ENCODE data around the gene SLC49A4.

DNA sequence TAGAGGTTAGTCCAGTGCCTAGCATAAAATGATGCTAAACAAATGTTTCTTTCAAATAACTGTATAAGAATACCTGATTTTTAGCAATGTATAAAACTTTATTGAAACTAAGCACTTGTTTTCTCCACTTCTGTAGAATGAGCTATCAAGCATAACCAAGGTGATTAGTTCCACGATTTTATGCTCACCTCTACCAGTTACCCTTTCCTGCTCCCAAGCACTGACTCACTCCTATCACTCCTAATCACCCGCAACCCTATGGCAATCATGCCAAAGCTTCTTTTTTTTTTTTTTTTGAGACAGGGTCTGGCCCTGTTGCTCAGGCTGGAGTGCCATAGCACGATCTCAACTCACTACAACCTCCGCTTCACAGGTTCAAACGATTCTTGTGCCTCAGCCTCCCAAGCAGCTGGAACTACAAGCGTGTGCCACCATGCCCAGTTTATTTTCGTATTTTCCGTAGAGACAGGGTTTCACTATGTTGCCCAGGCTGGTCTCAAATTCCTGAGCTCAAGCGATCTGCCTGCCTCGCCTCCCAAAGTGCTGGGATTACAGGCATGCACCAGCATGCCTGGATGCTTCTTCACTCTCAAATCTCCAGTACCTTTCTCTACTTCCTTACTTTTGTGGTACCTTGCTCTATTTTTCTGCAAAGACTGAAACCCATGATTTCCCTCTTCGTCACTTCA lies 5.1 kb upstream of the SLC49A4 start:
- TF ChIP-seq, protein P1, sequence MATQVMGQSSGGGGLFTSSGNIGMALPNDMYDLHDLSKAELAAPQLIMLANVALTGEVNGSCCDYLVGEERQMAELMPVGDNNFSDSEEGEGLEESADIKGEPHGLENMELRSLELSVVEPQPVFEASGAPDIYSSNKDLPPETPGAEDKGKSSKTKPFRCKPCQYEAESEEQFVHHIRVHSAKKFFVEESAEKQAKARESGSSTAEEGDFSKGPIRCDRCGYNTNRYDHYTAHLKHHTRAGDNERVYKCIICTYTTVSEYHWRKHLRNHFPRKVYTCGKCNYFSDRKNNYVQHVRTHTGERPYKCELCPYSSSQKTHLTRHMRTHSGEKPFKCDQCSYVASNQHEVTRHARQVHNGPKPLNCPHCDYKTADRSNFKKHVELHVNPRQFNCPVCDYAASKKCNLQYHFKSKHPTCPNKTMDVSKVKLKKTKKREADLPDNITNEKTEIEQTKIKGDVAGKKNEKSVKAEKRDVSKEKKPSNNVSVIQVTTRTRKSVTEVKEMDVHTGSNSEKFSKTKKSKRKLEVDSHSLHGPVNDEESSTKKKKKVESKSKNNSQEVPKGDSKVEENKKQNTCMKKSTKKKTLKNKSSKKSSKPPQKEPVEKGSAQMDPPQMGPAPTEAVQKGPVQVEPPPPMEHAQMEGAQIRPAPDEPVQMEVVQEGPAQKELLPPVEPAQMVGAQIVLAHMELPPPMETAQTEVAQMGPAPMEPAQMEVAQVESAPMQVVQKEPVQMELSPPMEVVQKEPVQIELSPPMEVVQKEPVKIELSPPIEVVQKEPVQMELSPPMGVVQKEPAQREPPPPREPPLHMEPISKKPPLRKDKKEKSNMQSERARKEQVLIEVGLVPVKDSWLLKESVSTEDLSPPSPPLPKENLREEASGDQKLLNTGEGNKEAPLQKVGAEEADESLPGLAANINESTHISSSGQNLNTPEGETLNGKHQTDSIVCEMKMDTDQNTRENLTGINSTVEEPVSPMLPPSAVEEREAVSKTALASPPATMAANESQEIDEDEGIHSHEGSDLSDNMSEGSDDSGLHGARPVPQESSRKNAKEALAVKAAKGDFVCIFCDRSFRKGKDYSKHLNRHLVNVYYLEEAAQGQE (IDR thresholded peaks at IDR 0.05; ENCODE audit: insufficient read depth in 1 of 2, low read depth in 2 of 2, low read length in 2 of 2), result no peak
- no peak for TF ChIP-seq POLR2AphosphoS5 (IDR thresholded peaks at IDR 0.05; ENCODE audit: low read depth, low read length)
